Upper lobe of left lung (tissue), 6 donors: ENCODE measurements around the gene TAF1A. TPM values are rescaled to one million over a fixed set of nuclear protein-coding genes. Genes with fewer than 3 reads are reported as not detected.

Experiments
- ATAC-seq, 2 donors: fragments of 200-7000 bp; cut with Tn5 transposase; one replicate each; pipeline ENCODE4 v1.9.1; 2022; ENCODE audit warnings: mild to moderate bottlenecking in 2 of 2, moderate library complexity in 2 of 2; ENCODE audit not compliant: low FRiP score in 2 of 2
- DNase-seq, 2 donors: peaks; one replicate each; pipeline ENCODE4 v3.0.0-alpha.2; 2019 to 2020
- H3K27ac ChIP-seq, 4 donors: fragments of 200-600 bp; sonication (generic); one replicate each; pipeline ENCODE4 v1.5.1; 2016 to 2019
- H3K27me3 ChIP-seq, 4 donors: fragments of 200-600 bp; sonication (generic); one replicate each; pipeline ENCODE4 v1.5.1; 2017 to 2019
- H3K36me3 ChIP-seq, 4 donors: fragments of 200-600 bp; sonication (generic); one replicate each; pipeline ENCODE4 v1.5.1; 2016 to 2019
- H3K4me1 ChIP-seq, 4 donors: fragments of 200-600 bp; sonication (generic); one replicate each; pipeline ENCODE4 v1.5.1; 2018 to 2019
- H3K4me3 ChIP-seq, 4 donors: fragments of 200-600 bp; sonication (generic); one replicate each; pipeline ENCODE4 v1.5.1; 2017 to 2019; ENCODE audit warnings: mild to moderate bottlenecking in 2 of 4, moderate library complexity in 1 of 4
- H3K9me3 ChIP-seq, 4 donors: fragments of 200-600 bp; sonication (generic); one replicate each; pipeline ENCODE4 v1.5.1; 2018 to 2019
- EP300 ChIP-seq, 4 donors: sonication (generic); formaldehyde crosslinking; IDR thresholded peaks; one replicate each; pipeline ENCODE4 v1.5.1; 2017; ENCODE audit warnings: antibody characterized with exemption in 4 of 4, control low read depth in 2 of 4
- POLR2A ChIP-seq, 4 donors: fragments of 450-650 bp; IDR thresholded peaks; one replicate each; pipeline ENCODE4 v1.5.1; 2016 to 2017; ENCODE audit warnings: antibody characterized with exemption in 4 of 4, mild to moderate bottlenecking in 2 of 4
- POLR2AphosphoS5 ChIP-seq, 2 donors: sonication (generic); formaldehyde crosslinking; IDR thresholded peaks; one replicate each; pipeline ENCODE4 v1.5.1; 2017; ENCODE audit warnings: antibody characterized with exemption in 2 of 2
- WGBS, 2 donors: methylation state at CpG; one replicate each; pipeline ENCODE4 v1.1.5; 2017 to 2018; 5-methylcytosine and 5-hydroxymethylcytosine counted together
- total RNA-seq, 6 donors: library from RNA; depleted of rRNA in 4 of 6; stranded (reverse); fragments of >200 nt in 4 of 6; gene quantifications; one replicate each; pipeline versions ENCODE4 v1.1.0 to v1.2.1, GENCODE V29; 2016 to 2021
- TF ChIP-seq, protein P1 (sequence below), 6 experiments: fragments of 450-650 bp in 4 of 6; fragments of 200-600 bp in 2 of 6; sonication (generic) in 2 of 6; IDR thresholded peaks; one replicate each; pipeline ENCODE4 v1.5.1; 2016 to 2019; ENCODE audit warnings: antibody characterized with exemption in 6 of 6
- donor health status: DM: no; HTN: no; CAD: no; lungs with moderate emphysema.
- donor health status: DM: no; HTN: yes; CAD: no; lungs with severe emphysema.

Gene TAF1A
- total RNA-seq, 6 donors from 2014 or later = 1.6 to 12.0 (median 4.7) TPM

DNA sequence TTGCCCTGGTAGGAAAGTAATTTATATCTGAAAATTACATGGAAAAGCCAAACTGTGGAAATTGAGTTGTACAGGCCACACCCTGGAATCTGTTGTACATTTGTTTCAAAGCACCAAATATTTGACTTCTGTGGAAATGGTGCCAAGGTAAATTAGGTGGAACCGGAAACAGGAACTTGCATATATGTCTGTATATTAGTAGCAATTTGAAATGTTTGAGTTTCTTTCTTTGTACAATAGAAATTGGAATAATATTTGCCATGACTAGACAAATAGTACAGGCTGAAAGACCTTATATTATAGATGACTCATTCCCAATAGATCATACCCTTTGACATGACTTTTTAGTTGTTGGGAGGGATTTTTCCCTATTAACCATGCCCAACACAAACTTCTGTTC, 10.5 kb upstream of the TAF1A start:
- H3K4me1 ChIP-seq = no peaks in the 10 kb centered on the region
- no peak for ATAC-seq

DNA sequence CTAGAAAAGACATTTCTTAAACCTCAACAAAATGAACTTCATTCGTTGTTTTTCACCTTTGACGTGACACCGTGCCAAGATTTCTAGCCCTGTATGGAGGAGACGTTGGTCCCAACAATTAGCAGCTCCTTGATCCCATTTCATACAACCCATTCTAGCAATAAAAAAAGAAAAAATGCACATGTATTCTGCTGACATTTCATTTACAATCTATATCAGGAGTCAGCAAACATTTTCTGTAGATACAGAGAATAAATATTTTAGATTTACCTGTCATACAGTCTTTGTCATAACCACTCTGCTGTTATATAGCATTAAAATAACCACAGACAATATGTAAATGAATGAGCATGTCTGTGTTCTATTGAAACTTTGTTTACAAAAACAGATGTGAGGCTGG, 7.0 kb upstream of the TAF1A start:
- H3K4me3 ChIP-seq = no peak overlapping the region
- no peaks in the 10 kb centered on the region for H3K27me3 ChIP-seq
- H3K4me1 ChIP-seq = no peaks in the 10 kb centered on the region
- H3K9me3 ChIP-seq = no peaks in the 10 kb centered on the region
- no peak for DNase-seq
- TF ChIP-seq POLR2A (IDR thresholded peaks at IDR 0.05) (no peak), POLR2AphosphoS5 (IDR thresholded peaks at IDR 0.05) (no peak)
- TF ChIP-seq, protein P1, sequence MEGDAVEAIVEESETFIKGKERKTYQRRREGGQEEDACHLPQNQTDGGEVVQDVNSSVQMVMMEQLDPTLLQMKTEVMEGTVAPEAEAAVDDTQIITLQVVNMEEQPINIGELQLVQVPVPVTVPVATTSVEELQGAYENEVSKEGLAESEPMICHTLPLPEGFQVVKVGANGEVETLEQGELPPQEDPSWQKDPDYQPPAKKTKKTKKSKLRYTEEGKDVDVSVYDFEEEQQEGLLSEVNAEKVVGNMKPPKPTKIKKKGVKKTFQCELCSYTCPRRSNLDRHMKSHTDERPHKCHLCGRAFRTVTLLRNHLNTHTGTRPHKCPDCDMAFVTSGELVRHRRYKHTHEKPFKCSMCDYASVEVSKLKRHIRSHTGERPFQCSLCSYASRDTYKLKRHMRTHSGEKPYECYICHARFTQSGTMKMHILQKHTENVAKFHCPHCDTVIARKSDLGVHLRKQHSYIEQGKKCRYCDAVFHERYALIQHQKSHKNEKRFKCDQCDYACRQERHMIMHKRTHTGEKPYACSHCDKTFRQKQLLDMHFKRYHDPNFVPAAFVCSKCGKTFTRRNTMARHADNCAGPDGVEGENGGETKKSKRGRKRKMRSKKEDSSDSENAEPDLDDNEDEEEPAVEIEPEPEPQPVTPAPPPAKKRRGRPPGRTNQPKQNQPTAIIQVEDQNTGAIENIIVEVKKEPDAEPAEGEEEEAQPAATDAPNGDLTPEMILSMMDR (IDR thresholded peaks at IDR 0.05) = no peak
- no peaks in the 10 kb centered on the region for H3K36me3 ChIP-seq
- ATAC-seq = no peak
- H3K27ac ChIP-seq = no peak overlapping the region
- 87 to 91% methylated on average over 4 of the region's 4 CpGs for WGBS, 2 donors

More for the DNA sequence above, 10.5 kb upstream of the TAF1A start:
- H3K36me3 ChIP-seq = no peaks in the 10 kb centered on the region
- TF ChIP-seq EP300 (IDR thresholded peaks at IDR 0.05) = no peak
- no peak for TF ChIP-seq POLR2AphosphoS5 (IDR thresholded peaks at IDR 0.05)
- no peak for TF ChIP-seq POLR2A (IDR thresholded peaks at IDR 0.05)
- TF ChIP-seq, protein P1 (IDR thresholded peaks at IDR 0.05) = no peak
- no peaks in the 10 kb centered on the region for H3K9me3 ChIP-seq
- no peak overlapping the region for H3K27ac ChIP-seq
- no peak overlapping the region for H3K4me3 ChIP-seq
- no peaks in the 10 kb centered on the region for H3K27me3 ChIP-seq
- DNase-seq = no peak
- 56 to 62% methylated on average over 1 of the region's 1 CpG for WGBS, 2 donors

DNA sequence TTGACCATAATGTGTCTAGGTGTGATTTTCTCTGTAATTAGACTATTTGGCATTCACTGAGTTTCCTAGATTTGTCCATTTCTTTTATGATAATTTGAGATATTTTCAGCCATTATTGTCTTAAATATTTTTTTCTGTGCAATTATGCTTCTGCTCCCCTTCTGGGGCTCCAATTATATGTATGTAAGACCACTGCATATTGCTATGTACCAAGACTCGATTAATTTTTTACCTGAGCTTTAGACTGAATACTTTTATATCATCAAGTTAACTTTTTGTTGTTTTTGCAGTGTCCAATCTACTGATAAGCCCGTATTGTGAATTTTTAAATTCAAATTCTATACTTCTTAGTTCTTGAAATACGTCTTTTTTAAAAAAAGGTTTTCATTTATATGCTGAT, 5.1 kb upstream of the TAF1A start:
- TF ChIP-seq POLR2AphosphoS5 (IDR thresholded peaks at IDR 0.05) (no peak), EP300 (IDR thresholded peaks at IDR 0.05) (no peak), POLR2A (IDR thresholded peaks at IDR 0.05) (no peak)
- TF ChIP-seq, protein P1 (IDR thresholded peaks at IDR 0.05) = no peak
- no peak for DNase-seq
- Histone ChIP-seq H3K4me1 (peaks cover 5 to 7% (median 6%) of the 10 kb centered on the region in 4 donors), H3K36me3 (no peaks in the 10 kb centered on the region), H3K9me3 (no peaks in the 10 kb centered on the region), H3K27me3 (no peaks in the 10 kb centered on the region), H3K4me3 (no peak overlapping the region), H3K27ac (no peak overlapping the region)
- WGBS, 2 donors = 92% methylated on average over 3 of the region's 3 CpGs
- no peak for ATAC-seq

DNA sequence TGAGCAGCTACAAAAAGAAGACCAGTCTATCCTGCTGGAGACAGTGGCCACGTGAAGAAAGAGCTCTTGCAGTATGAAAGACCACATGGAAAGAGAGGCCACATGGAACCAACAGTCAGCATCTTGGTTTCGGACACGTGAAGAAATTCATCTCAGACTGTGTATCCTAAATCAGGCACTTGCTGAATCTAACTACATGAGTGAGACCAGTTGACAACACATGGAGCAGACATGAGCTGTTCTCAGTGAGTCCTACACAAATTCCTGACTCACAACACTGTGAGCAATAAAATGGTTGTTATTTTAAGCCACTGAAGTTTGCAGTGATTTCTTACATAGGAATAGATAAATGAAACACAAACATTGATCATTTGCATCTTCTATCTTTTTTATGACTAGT, 2.4 kb upstream of the TAF1A start:
- no peak for TF ChIP-seq EP300 (IDR thresholded peaks at IDR 0.05)
- TF ChIP-seq, protein P1 (IDR thresholded peaks at IDR 0.05) = no peak
- no peak overlapping the region for H3K4me3 ChIP-seq
- no peaks in the 10 kb centered on the region for H3K27me3 ChIP-seq
- no peaks in the 10 kb centered on the region for H3K9me3 ChIP-seq
- 69 to 90% methylated on average over 3 of the region's 3 CpGs for WGBS, 2 donors
- H3K4me1 ChIP-seq = peaks cover 11 to 19% (median 17%) of the 10 kb centered on the region in 4 donors
- no peak for DNase-seq
- peaks cover 0 to 7% (median 0%) of the 10 kb centered on the region in 4 donors for H3K36me3 ChIP-seq
- ATAC-seq = no peak
- no peak overlapping the region for H3K27ac ChIP-seq

DNA sequence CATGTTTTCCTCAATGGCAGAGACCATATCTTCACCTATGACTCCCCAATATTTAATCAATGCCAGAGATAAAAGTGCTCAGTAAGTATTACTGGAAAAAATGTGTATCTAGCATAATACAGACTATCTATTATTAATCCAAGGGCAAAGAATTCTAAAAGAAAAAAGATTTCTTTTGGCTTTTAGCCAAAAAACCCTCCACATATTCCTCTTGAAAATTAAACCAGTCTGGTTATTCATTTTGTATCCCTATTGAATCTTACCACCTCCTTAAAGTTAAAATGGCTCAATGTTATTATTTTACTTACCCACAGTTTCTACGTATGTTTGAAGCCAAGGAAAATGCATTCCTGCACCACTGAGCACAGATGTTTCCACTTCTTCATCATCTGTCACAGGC, 1.6 kb downstream of the TAF1A start:
- H3K36me3 ChIP-seq = peaks cover 0 to 19% (median 0%) of the 10 kb centered on the region in 4 donors
- TF ChIP-seq POLR2AphosphoS5 (IDR thresholded peaks at IDR 0.05) (no peak), POLR2A (IDR thresholded peaks at IDR 0.05) (no peak), EP300 (IDR thresholded peaks at IDR 0.05) (no peak)
- TF ChIP-seq, protein P1 (IDR thresholded peaks at IDR 0.05) = no peak
- no peaks in the 10 kb centered on the region for H3K9me3 ChIP-seq
- no peak overlapping the region for H3K4me3 ChIP-seq
- H3K27me3 ChIP-seq = no peaks in the 10 kb centered on the region
- DNase-seq (no peak), ATAC-seq (no peak)
- 83 to 86% methylated on average over 1 of the region's 1 CpG for WGBS, 2 donors
- H3K27ac ChIP-seq = no peak overlapping the region
- H3K4me1 ChIP-seq = peaks cover 16 to 19% (median 17%) of the 10 kb centered on the region in 4 donors
